Measurements from ENCODE around the gene OR10H2.
"Not testable (repeated sequence)": the region's sequence is repeated elsewhere in the genome, so short reads cannot be mapped to it uniquely, and the experiment has no call there.

The OR10H2 gene

DNA sequence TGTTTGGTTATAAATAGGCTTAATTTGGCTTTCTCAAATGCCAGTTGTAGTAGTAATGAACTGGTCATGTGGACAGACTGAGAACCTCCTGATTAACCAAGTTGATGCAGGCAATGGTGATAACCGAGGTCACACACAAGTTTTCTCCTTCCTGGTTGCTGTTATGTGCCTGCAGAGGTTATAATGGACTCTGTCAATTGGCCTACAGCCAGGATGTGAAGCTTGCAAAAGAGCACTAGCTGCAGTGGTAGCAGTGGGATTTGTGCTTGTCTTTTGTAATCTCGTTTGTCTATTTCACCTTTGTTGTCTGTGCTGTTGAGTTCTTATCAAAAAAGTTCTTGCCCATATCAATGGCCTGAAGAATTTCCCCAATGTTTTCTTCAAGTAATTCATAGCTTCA lies 30.6 kb downstream of the OR10H2 start:
- no peaks in the 10 kb centered on the region; the same call in 1 of the 2 replicates for H3K27me3 ChIP-seq (ENCODE audit: insufficient read depth, low read depth)
- H3K27ac ChIP-seq: no peak overlapping the region
- H3K79me2 ChIP-seq (ENCODE audit: insufficient read depth, low read depth): no peaks in the 10 kb centered on the region

DNA sequence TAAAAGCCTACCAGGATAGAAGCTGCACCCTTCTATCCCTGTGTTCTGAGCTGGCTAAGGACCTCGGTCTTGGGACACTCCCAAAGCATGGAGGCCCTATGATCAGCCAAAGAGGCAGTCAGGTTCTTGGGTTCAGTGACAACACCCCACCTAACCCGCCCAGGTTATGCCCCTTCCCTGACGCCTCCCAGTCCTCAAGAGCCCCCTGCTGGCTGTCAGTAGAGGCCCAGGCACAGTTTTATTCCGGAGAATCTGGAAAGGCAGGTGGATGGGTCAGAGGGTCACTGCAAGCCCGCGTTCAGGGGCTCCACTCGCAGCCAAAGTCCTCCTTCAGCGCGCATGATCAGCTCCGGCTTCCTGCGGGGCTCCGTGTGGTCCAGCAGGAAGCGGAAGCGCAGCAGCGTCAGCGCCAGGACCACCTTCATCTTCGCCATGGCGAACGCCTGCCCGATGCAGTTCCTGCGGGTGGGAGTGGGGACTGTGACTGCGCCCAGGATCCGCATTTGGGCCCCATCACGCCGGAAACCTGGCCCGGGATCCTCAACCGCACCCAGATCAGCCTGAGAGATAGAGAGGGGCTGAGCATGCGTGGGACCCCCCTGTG lies 32.2 kb downstream of the OR10H2 start:
- Histone ChIP-seq H3K4me3 (IDR thresholded peaks at IDR 0.05; ENCODE audit: insufficient read depth, low read depth, low read length) (no peak overlapping the region), H3K4me1 (ENCODE audit: low read depth, poor library complexity, severe bottlenecking) (no peaks in the 10 kb centered on the region), H2AFZ (ENCODE audit: low read depth) (no peak overlapping the region), H3K9ac (no peak overlapping the region), H3K79me2 (ENCODE audit: insufficient read depth, low read depth) (no peaks in the 10 kb centered on the region), H3K36me3 (ENCODE audit: insufficient read depth) (no peaks in the 10 kb centered on the region), H3K4me2 (no peak overlapping the region), H3K27ac (no peak overlapping the region), H4K20me1 (ENCODE audit: insufficient read depth) (no peaks in the 10 kb centered on the region), H3K27me3 (ENCODE audit: insufficient read depth, low read depth) (no peaks in the 10 kb centered on the region; the same call in 1 of the 2 replicates)
- TF ChIP-seq, protein P1, sequence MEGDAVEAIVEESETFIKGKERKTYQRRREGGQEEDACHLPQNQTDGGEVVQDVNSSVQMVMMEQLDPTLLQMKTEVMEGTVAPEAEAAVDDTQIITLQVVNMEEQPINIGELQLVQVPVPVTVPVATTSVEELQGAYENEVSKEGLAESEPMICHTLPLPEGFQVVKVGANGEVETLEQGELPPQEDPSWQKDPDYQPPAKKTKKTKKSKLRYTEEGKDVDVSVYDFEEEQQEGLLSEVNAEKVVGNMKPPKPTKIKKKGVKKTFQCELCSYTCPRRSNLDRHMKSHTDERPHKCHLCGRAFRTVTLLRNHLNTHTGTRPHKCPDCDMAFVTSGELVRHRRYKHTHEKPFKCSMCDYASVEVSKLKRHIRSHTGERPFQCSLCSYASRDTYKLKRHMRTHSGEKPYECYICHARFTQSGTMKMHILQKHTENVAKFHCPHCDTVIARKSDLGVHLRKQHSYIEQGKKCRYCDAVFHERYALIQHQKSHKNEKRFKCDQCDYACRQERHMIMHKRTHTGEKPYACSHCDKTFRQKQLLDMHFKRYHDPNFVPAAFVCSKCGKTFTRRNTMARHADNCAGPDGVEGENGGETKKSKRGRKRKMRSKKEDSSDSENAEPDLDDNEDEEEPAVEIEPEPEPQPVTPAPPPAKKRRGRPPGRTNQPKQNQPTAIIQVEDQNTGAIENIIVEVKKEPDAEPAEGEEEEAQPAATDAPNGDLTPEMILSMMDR (conservative IDR thresholded peaks at IDR 0.05; ENCODE audit: low read depth, low read length): no peak

More for the DNA sequence above, 30.6 kb downstream of the OR10H2 start:
- Histone ChIP-seq H3K4me1 (ENCODE audit: low read depth, poor library complexity, severe bottlenecking) (no peaks in the 10 kb centered on the region), H4K20me1 (ENCODE audit: insufficient read depth) (no peaks in the 10 kb centered on the region), H3K36me3 (ENCODE audit: insufficient read depth) (no peaks in the 10 kb centered on the region), H3K9ac (no peak overlapping the region), H3K4me2 (no peak overlapping the region), H2AFZ (ENCODE audit: low read depth) (no peak overlapping the region), H3K4me3 (IDR thresholded peaks at IDR 0.05; ENCODE audit: insufficient read depth, low read depth, low read length) (no peak overlapping the region)
- TF ChIP-seq, protein P1 (conservative IDR thresholded peaks at IDR 0.05; ENCODE audit: low read depth, low read length): no peak

DNA sequence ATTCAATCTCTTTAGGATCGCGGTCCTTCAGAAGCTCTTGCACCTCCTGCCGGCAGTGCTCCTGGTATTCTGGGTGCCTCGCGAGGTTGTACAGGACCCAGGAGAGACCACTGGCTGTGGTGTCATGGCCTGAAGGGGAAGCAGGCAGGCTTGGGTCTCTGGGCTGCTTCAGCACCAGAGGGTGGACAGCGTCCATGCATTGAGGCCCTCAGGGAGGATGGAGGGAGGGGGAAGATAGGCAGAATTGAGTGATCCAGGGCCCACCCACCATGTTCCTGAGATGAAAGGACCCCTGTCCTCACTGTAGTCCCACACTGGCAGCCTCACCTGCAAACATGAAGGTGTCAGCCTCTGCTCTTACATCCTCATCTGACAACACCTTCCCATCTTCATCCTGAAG lies 41.8 kb downstream of the OR10H2 start:
- Histone ChIP-seq H3K79me2 (ENCODE audit: insufficient read depth, low read depth) (no peaks in the 10 kb centered on the region), H3K4me3 (IDR thresholded peaks at IDR 0.05; ENCODE audit: insufficient read depth, low read depth, low read length) (no peak overlapping the region), H4K20me1 (ENCODE audit: insufficient read depth) (no peaks in the 10 kb centered on the region), H3K27me3 (ENCODE audit: insufficient read depth, low read depth) (peaks cover 3% of the 10 kb centered on the region; the same call in 1 of the 2 replicates), H3K4me2 (no peak overlapping the region), H3K9ac (no peak overlapping the region), H3K36me3 (ENCODE audit: insufficient read depth) (no peaks in the 10 kb centered on the region), H3K4me1 (ENCODE audit: low read depth, poor library complexity, severe bottlenecking) (no peaks in the 10 kb centered on the region), H2AFZ (ENCODE audit: low read depth) (no peak overlapping the region), H3K27ac (no peak overlapping the region)
- TF ChIP-seq, protein P1 (conservative IDR thresholded peaks at IDR 0.05; ENCODE audit: low read depth, low read length): no peak

DNA sequence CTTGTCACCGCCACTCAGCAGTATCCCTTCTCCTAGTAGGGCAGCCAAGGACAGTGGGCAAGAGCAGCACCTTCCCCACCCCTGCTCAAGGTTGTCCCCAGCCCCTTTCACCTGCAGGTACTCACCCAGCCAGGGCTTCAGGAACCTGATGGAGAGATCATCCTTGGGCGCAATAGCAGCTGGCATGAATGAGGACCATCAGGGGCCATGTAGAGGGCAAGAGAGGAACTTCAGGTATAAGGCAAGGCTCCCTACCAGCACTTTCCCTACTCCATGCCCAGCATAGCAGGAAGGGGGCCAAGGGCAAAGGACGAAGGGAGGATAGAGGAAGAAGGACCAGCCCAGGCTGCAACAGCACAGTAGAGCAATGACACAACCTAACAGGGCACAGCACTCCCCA lies 46.3 kb downstream of the OR10H2 start:
- not testable (repeated sequence) for H3K79me2 ChIP-seq (ENCODE audit: insufficient read depth, low read depth); H3K36me3 ChIP-seq (ENCODE audit: insufficient read depth); H3K27me3 ChIP-seq (ENCODE audit: insufficient read depth, low read depth); H3K4me2 ChIP-seq; H2AFZ ChIP-seq (ENCODE audit: low read depth); H3K4me1 ChIP-seq (ENCODE audit: low read depth, poor library complexity, severe bottlenecking); H4K20me1 ChIP-seq (ENCODE audit: insufficient read depth); H3K9ac ChIP-seq; H3K4me3 ChIP-seq (IDR thresholded peaks at IDR 0.05; ENCODE audit: insufficient read depth, low read depth, low read length); H3K27ac ChIP-seq

DNA sequence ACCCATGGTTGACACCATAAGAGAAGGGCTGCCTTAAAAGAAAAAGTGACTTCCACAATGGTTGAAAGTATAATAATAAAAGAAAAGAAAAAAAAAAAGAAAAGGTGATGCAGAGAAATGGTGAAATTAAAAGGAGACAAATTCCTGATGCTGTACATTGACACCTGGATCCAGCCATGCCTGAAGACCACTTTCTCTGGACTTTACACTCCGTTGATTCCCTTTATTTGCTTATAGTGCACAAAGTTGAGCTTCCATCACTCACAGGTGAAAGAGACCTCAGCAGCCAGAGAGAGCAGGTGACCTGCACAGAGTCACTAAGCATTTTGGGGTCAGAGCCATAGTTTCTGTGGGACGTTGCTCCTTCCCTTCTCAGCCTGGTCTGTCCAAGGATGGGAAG lies 47.4 kb downstream of the OR10H2 start:
- Histone ChIP-seq H3K9ac (no peak overlapping the region), H3K79me2 (ENCODE audit: insufficient read depth, low read depth) (no peaks in the 10 kb centered on the region), H3K27me3 (ENCODE audit: insufficient read depth, low read depth) (no peaks in the 10 kb centered on the region), H3K4me1 (ENCODE audit: low read depth, poor library complexity, severe bottlenecking) (no peaks in the 10 kb centered on the region), H3K4me2 (no peak overlapping the region), H4K20me1 (ENCODE audit: insufficient read depth) (no peaks in the 10 kb centered on the region), H2AFZ (ENCODE audit: low read depth) (no peak overlapping the region), H3K27ac (no peak overlapping the region), H3K4me3 (IDR thresholded peaks at IDR 0.05; ENCODE audit: insufficient read depth, low read depth, low read length) (no peak overlapping the region), H3K36me3 (ENCODE audit: insufficient read depth) (no peaks in the 10 kb centered on the region)
- TF ChIP-seq, protein P1 (conservative IDR thresholded peaks at IDR 0.05; ENCODE audit: low read depth, low read length): no peak
